ENCODE measurements around the gene BMP2K. TPM values are rescaled to one million over a fixed set of nuclear protein-coding genes. Genes with fewer than 3 reads are reported as not detected.
"Not testable (repeated sequence)": the region's sequence is repeated elsewhere in the genome, so short reads cannot be mapped to it uniquely, and the experiment has no call there.

BMP2K gene
- total and polyA plus RNA-seq, 5 experiments from 2014 or later: 2.2 to 18.8 (median 4.1) TPM

DNA sequence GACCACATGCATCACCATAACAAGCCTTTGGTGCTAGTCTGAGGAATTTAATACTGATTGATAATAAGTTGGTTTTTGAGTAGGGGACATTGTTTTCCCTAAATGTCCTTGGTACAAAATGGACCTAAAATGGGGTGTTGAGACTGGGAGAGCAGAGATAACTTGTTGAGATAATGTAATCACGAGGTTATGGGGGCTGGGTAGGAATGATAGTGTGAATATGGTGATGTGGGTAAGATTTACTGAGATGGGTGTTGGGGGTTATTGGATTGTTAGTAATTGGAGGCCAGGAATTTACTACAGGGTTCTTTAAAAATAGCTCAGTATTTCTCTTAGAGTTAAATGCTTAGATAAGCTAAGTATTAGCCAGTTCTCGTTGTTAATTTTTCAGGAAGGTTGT is 3.9 kb downstream of the BMP2K start:
- no peaks in the 10 kb centered on the region for H3K36me3 Mint-ChIP-seq
- peaks cover 10 to 21% (median 14%) of the 10 kb centered on the region in 4 donors for H3K4me1 Mint-ChIP-seq
- DNase-seq: no peak
- H3K4me3 Mint-ChIP-seq: no peak overlapping the region
- no peaks in the 10 kb centered on the region for H3K27me3 Mint-ChIP-seq
- no peak overlapping the region for H3K27ac Mint-ChIP-seq
- POLR2A ChIA-PET: no interaction called here
- ATAC-seq: no peak
- no peaks in the 10 kb centered on the region for H3K9me3 Mint-ChIP-seq

DNA sequence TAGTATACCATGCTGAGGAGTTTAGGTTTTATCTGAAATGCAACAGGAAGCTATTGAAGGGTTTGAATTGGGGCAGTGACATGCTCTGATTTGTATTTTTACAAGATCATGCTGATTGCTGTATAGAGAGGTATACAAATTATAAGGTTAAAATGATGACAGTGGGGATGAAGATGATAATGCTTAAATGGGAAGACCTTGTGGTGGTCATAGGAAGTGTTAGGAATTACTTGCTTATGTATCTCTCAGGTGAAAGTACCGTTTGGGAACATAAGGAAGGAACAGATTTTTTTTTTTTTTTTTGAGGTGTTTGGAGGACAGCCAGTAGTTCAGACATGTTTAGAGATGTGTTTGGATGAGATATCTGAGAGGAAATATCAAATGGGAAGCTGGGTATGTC is 5.0 kb downstream of the BMP2K start:
- POLR2A ChIA-PET: no interaction called here
- no peak overlapping the region for H3K27ac Mint-ChIP-seq

DNA sequence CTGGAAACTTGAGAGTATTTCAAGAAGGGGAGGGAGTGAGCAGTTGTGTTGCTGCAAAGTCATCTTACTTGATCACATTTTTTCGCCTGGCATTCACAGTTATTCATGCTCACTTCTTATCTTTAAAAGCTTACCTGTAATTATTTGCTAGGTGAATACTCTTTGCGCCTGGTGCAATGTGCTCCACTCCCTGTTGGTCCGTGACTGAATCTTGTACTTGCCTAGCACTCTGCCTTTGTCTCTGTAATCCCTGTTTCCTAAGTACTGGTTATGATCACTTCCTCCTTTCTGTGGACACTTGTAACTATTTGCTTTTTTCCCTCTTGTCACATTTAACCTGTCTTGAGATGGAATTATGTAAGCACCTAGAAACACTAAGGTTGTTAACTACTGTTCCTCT is 5.8 kb downstream of the BMP2K start:
- POLR2A ChIA-PET: no interaction called here
- Mint-ChIP-seq H3K9me3 (no peaks in the 10 kb centered on the region), H3K27ac (no peak overlapping the region), H3K36me3 (no peaks in the 10 kb centered on the region), H3K27me3 (no peaks in the 10 kb centered on the region), H3K4me1 (peaks cover 11 to 22% (median 15%) of the 10 kb centered on the region in 4 donors), H3K4me3 (no peak overlapping the region)
- no peak for ATAC-seq
- no peak for DNase-seq

More for the DNA sequence above, 5.0 kb downstream of the BMP2K start:
- Mint-ChIP-seq H3K9me3 (no peaks in the 10 kb centered on the region), H3K4me1 (peaks cover 13 to 23% (median 16%) of the 10 kb centered on the region in 4 donors), H3K27me3 (no peaks in the 10 kb centered on the region), H3K4me3 (no peak overlapping the region), H3K36me3 (no peaks in the 10 kb centered on the region)
- no peak for ATAC-seq
- no peak for DNase-seq

DNA sequence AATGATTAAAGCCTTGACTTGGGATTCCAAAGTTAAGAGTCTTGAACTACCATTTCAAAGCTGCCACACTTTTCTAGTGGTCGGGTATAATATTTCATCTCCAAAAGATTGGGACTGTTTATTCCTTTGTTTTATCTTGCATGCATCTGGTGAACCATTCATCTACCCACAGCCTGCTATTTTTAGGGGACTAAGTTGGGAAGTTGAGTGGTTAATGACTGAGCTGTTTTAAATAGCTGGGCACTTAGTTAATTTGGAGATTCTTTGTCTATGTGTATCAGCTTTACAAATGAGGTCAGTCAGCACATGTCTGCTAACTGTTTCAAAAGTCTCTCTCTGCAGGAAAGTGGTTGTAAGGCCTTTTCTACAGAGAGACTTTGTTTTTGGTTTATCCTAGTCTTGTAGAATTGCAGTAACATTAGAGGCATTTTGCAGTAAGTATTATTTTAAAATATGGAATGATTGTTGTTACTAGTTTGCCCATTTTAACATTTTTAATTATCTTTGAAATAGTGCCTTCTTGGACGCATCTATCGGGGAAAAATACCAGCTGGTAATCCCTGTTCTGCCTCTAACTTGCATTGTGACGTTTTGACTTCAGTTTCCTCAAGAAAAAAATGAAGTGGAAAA is 8.2 kb downstream of the BMP2K start:
- no peak overlapping the region for H3K27ac Mint-ChIP-seq
- no peaks in the 10 kb centered on the region for H3K9me3 Mint-ChIP-seq
- H3K27me3 Mint-ChIP-seq: no peaks in the 10 kb centered on the region
- POLR2A ChIA-PET: no interaction called here
- no peak for ATAC-seq
- DNase-seq: no peak
- H3K4me3 Mint-ChIP-seq: no peak overlapping the region
- no peaks in the 10 kb centered on the region for H3K36me3 Mint-ChIP-seq
- peaks cover 11 to 37% (median 20%) of the 10 kb centered on the region in 4 donors for H3K4me1 Mint-ChIP-seq

DNA sequence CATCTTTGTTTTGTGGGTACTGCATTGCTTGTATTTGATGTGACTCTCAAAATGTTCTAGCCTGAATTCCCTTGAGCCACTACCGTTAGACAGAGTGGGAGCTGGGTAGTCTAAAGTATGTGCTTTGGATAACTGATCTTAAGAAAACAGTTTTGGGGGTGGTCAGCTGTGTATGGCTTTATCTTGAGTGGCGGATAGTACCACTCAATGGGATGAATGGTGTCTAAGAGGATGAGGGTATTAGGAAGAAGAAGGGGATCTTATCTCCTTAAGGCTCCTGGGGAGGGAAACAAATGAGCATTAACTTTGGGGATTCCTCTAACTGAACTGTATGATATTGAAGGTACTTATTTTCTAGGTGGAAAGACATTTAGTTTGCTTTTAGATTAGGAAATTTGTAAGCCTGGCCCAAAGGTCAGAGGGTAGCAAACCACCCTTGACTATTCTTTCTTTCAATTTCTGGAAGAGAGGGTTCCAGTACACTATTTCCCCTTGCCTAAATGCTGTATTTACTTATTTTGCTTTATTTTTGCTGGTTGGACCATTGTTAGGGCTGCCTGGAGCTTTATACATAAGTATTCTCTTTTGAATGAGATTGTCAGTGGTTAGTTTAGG is 11.3 kb downstream of the BMP2K start:
- H3K27me3 Mint-ChIP-seq: no peaks in the 10 kb centered on the region
- no peak for DNase-seq
- ATAC-seq: no peak
- no peak overlapping the region for H3K4me3 Mint-ChIP-seq
- peaks cover 0 to 1% (median 0%) of the 10 kb centered on the region in 3 donors for H3K36me3 Mint-ChIP-seq
- peaks cover 13 to 57% (median 21%) of the 10 kb centered on the region in 4 donors for H3K4me1 Mint-ChIP-seq
- H3K9me3 Mint-ChIP-seq: no peaks in the 10 kb centered on the region
- peak overlapping the region in 2 of 10 donors; percentile 8 to 35 for H3K27ac Mint-ChIP-seq
- POLR2A ChIA-PET: no interaction called here

DNA sequence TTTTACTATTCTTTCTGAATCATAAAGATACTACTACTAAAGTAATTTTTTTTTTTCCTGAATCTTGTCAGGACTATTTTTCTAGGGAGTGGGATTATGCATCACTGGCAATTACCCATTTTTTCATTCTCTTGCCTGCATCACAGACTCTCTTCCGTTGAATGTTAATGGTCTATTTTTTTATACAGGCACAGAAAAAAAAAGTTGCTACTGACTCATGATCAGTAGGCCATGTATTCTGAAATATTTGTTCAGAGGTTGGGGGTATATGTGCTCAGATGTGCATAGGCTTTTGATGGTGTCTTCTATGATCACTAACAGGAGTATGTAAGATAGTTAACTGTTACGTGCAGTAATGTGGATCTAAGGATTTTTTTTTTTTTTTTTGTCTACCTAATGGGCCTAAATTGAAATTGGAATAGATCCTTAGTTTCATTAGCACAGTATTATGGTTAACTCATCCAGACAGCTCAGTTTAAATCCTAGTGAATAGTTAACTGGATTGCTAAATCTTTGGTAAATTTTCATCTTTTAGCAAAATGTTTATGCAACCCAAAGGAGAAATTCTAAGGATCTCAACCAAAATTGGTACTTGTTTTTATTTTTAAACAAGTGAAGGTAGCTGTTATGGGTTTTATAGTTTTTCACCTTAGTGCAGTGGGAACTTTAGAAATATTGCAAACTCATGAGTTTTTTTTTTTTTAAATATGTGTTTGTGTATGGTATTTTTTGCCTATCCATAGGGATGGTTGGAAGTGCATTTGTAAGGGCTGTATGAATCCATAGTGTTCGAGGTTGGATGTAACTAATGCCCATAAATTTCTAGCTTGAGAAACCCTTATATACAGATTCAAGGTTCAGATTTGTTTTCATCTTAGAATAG is 12.1 kb downstream of the BMP2K start:
- ATAC-seq (no peak), DNase-seq (no peak)
- Mint-ChIP-seq H3K27me3 (no peaks in the 10 kb centered on the region), H3K36me3 (peaks cover 0 to 1% (median 0%) of the 10 kb centered on the region in 3 donors), H3K4me1 (peaks cover 13 to 57% (median 21%) of the 10 kb centered on the region in 4 donors), H3K9me3 (no peaks in the 10 kb centered on the region), H3K4me3 (no peak overlapping the region), H3K27ac (no peak overlapping the region)
- POLR2A ChIA-PET: no interaction called here

DNA sequence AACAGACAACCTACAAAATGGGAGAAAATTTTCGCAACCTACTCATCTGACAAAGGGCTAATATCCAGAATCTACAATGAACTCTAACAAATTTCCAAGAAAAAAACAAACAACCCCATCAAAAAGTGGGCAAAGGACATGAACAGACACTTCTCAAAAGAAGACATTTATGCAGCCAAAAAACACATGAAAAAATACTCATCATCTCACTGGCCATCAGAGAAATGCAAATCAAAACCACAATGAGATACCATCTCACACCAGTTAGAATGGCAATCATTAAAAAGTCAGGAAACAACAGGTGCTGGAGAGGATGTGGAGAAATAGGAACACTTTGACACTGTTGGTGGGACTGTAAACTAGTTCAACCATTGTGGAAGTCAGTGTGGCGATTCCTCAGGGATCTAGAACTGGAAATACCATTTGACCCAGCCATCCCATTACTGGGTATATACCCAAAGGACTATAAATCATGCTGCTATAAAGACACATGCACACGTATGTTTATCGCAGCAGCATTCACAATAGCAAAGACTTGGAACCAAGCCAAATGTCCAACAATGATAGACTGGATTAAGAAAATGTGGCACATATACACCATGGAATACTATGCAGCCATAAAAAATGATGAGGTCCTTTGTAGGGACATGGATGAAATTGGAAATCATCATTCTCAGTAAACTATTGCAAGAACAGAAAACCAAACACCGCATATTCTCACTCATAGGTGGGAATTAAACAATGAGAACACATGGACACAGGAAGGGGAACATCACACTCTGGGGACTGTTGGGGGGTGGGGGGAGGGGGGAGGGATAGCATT is 19.7 kb downstream of the BMP2K start:
- POLR2A ChIA-PET: not testable (repeated sequence)

GRCh38 chr4:78796526-78796925 is 20.4 kb downstream of the BMP2K start:
- no peak for ATAC-seq
- DNase-seq: no peak
- POLR2A ChIA-PET: no interaction called here
- no peaks in the 10 kb centered on the region for H3K27me3 Mint-ChIP-seq
- H3K4me1 Mint-ChIP-seq: peaks cover 7 to 56% (median 19%) of the 10 kb centered on the region in 4 donors
- H3K27ac Mint-ChIP-seq: peak overlapping the region in 2 of 10 donors; percentile 32 to 68
- H3K9me3 Mint-ChIP-seq: peaks cover 0 to 5% (median 0%) of the 10 kb centered on the region in 9 donors
- H3K4me3 Mint-ChIP-seq: no peak overlapping the region
- peaks cover 0 to 13% (median 11%) of the 10 kb centered on the region in 3 donors for H3K36me3 Mint-ChIP-seq

More for the DNA sequence above, 19.7 kb downstream of the BMP2K start:
- Mint-ChIP-seq H3K36me3 (peaks cover 0 to 14% (median 11%) of the 10 kb centered on the region in 3 donors), H3K4me1 (peaks cover 5 to 57% (median 14%) of the 10 kb centered on the region in 4 donors)
- H3K27ac Mint-ChIP-seq, ATAC-seq, H3K4me3 Mint-ChIP-seq, H3K27me3 Mint-ChIP-seq, H3K9me3 Mint-ChIP-seq, DNase-seq: not testable (repeated sequence)

- peaks cover 0 to 8% (median 0%) of the 10 kb centered on the region in 9 donors for H3K9me3 Mint-ChIP-seq
- POLR2A ChIA-PET: no interaction called here
- ATAC-seq (no peak), DNase-seq (no peak)
- H3K4me1 Mint-ChIP-seq: peaks cover 8 to 54% (median 22%) of the 10 kb centered on the region in 4 donors
- no peak overlapping the region for H3K4me3 Mint-ChIP-seq
- no peak overlapping the region for H3K27ac Mint-ChIP-seq
- H3K27me3 Mint-ChIP-seq: no peaks in the 10 kb centered on the region
- peaks cover 0 to 13% (median 11%) of the 10 kb centered on the region in 3 donors for H3K36me3 Mint-ChIP-seq
Observed at GRCh38 chr4:78797777-78798284, 21.7 kb downstream of the BMP2K start.

GRCh38 chr4:78799551-78800495 is 23.7 kb downstream of the BMP2K start:
- Mint-ChIP-seq H3K4me3 (no peak overlapping the region), H3K27me3 (no peaks in the 10 kb centered on the region), H3K36me3 (peaks cover 0 to 13% (median 8%) of the 10 kb centered on the region in 3 donors), H3K4me1 (peaks cover 8 to 58% (median 29%) of the 10 kb centered on the region in 4 donors), H3K9me3 (peaks cover 0 to 16% (median 2%) of the 10 kb centered on the region in 9 donors), H3K27ac (peak overlapping the region in 2 of 10 donors; percentile 7 to 26)
- ATAC-seq (no peak), DNase-seq (no peak)
- POLR2A ChIA-PET: no interaction called here

DNA sequence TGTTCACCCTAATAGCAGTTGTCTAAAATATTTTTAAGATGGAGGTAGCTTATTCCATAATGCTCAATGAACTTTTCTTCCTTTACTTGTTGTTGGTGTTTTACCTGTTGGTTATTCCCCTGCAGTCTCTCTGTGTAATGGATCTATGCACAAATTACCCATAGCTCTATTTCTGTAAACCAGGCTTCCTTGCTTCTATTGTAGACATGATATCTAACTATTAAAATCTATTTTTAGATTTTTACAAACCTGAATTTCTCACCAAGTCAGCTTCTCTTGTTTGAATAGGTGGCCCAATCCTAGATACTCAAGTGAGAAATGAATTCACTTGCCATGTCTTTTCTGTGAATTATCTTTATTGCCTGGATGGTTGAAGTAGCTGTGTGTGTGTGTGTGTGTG is 24.8 kb downstream of the BMP2K start:
- Mint-ChIP-seq H3K36me3 (peaks cover 0 to 13% (median 2%) of the 10 kb centered on the region in 3 donors), H3K27ac (peak overlapping the region in 2 of 10 donors; percentile 5 to 32), H3K4me1 (peaks cover 8 to 57% (median 29%) of the 10 kb centered on the region in 4 donors), H3K9me3 (peaks cover 0 to 18% (median 7%) of the 10 kb centered on the region in 9 donors), H3K27me3 (no peaks in the 10 kb centered on the region), H3K4me3 (no peak overlapping the region)
- POLR2A ChIA-PET: no interaction called here
- ATAC-seq (no peak), DNase-seq (no peak)

Measured in naive thymus-derived CD8-positive, alpha-beta T cell (primary cell).